Frontal cortex (tissue), 4 donors: ENCODE measurements around the gene TNN. TPM values are rescaled to one million over a fixed set of nuclear protein-coding genes. Genes with fewer than 3 reads are reported as not detected.

ENCODE experiments used
- DNase-seq, 2 donors: peaks; one replicate each; pipeline ENCODE4 v3.0.0; 2012; ENCODE audit warnings: low spot score in 2 of 2
- FAIRE-seq: peaks from 2 replicates; lab custom pipeline; 2012; peaks lifted over from hg19 to GRCh38; lab: Jason Lieb, UNC
- small RNA-seq: library from RNA; depleted of rRNA; stranded (forward); fragments of <200 nt; gene quantifications from one replicate; pipeline ENCODE3, GENCODE V24; 2014
- total RNA-seq: library from RNA; depleted of rRNA; stranded (reverse); fragments of >200 nt; gene quantifications from one replicate; pipeline ENCODE4 v1.2.3, GENCODE V29; 2014
- donor health status: control.
- donor health status: control.
- donor health status: control.

TNN gene
- total RNA-seq, 1 donor from 2014 or later: 0.82 TPM

DNA sequence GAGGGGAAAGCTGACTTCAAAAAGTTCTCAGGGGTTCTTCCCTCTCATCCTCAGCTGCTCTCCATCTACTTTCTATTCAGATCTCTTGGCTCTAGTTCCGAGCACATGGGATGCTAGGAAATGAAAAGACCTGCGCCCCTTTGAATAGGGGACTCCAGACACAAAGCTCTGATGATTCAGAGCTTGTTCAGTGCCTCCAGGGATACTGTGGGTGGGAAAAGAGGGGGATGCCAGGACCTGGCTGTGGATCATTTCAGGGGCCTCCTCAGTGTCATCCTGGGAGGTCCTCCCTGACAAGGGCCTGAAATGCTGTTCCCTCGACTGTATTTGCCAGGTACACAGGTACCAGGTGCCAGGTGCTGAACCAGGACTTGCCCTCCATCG lies 125.9 kb downstream of the TNN start:
- FAIRE-seq (no peak), DNase-seq (peak in 1 of 2 donors; percentile 39)

DNA sequence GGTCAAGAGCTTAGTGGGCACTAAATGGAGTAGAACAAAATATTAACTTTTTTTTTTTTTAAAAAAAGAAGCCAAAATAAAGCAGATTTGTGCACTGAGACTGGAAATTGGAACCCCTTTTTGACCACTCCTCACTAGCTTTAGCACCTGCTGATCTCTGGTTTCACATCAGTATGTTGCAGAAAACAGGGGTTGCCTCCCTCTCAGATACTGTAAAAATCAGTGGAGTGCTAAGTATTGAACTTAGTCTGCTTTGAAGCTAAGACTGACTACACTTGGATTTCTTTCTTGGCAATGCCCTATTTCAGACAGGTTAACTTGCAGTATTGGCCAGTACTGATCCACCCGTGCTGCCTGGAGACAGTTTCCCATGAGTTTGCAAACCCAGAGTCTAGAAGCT lies 127.6 kb downstream of the TNN start:
- no peak for FAIRE-seq

DNA sequence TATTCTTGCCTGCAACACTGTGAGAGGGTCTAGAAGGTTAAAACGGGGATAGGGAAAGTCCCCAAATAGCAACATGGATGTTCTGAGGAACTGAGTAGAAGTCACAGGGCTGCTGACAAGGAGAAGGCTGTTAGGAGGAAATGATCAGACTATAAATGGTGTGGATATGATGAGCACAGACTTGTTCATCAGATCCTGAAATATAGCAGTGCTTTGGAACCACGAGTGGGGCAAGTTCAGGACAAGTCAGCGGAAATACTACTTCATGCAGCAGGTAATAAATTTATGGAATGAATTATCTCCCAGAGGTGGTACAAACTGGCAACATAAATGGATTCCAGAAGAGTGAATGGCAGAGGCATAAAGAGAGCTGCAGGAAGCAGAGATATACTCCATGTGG lies 128.2 kb downstream of the TNN start:
- no peak for FAIRE-seq
- no peak for DNase-seq

More for the DNA sequence above, 127.6 kb downstream of the TNN start:
- no peak for DNase-seq

DNA sequence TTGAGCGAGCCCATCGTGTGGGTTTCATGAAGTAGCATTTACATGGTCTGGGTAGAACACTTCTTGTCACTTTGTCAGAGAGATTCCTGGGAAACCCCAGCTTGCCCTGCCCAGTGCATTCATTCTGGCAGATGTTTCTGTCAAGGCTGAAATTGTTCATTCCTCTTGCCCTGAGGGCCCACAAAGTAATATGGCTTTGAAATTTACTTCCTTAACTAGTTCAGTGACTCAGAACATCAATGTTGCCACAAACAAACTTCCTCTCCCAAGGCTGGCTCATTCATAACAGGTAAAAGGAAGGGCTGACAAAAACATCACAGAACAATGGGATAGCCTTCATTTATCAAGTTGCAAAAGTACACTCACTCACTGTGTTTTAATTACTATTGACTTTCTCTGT lies 129.9 kb downstream of the TNN start:
- FAIRE-seq (no peak), DNase-seq (no peak)

Small RNA genes lying within 50 kb of the gene (small RNA-seq; reads per million reads assigned to genes)
- not detected for gene RF00019

Other genes starting within 250 kb of the TNN start
- 182 TPM for gene CACYBP, start 67.9 kb upstream of the TNN start, total RNA-seq
- 46.9 TPM for gene MRPS14, start 44.4 kb upstream of the TNN start, total RNA-seq
- gene KIAA0040, start 124.9 kb downstream of the TNN start, total RNA-seq: 0.41 TPM